NOMO-1 treated with dmso at 0.1 percent for 144 hours (cell line): ENCODE measurements around the gene CLCN5.

ENCODE experiments used
- DNase-seq: peaks from one replicate; lab custom pipeline; 2025; ENCODE audit not compliant: unreplicated experiment; lab: John Stamatoyannopoulos, UW

Gene CLCN5

GRCh38 chrX:50075630-50076339, 153.4 kb downstream of the CLCN5 start:
- peak; percentile 30 for DNase-seq

- no peak for DNase-seq
These were observed 159.0 kb downstream of the CLCN5 start for GRCh38 chrX:50081282-50081889.

- no peak for DNase-seq
These were observed 160.3 kb downstream of the CLCN5 start for GRCh38 chrX:50082741-50083140.

- no peak for DNase-seq
These were observed 166.2 kb downstream of the CLCN5 start for GRCh38 chrX:50088645-50089044.

- no peak for DNase-seq
These were observed 171.2 kb downstream of the CLCN5 start for GRCh38 chrX:50093625-50094024.

- DNase-seq, result no peak
These were observed 174.7 kb downstream of the CLCN5 start for GRCh38 chrX:50097071-50097470.

GRCh38 chrX:50098241-50098640, 175.8 kb downstream of the CLCN5 start:
- no peak for DNase-seq

GRCh38 chrX:50098749-50099148, 176.4 kb downstream of the CLCN5 start:
- DNase-seq, result no peak

GRCh38 chrX:50099331-50099730, 176.9 kb downstream of the CLCN5 start:
- no peak for DNase-seq

GRCh38 chrX:50100188-50100587, 177.8 kb downstream of the CLCN5 start:
- DNase-seq, result no peak

- no peak for DNase-seq
These were observed 180.8 kb downstream of the CLCN5 start for GRCh38 chrX:50103176-50103575.

GRCh38 chrX:50103866-50104566, 181.6 kb downstream of the CLCN5 start:
- no peak for DNase-seq

GRCh38 chrX:50106051-50106675, 183.8 kb downstream of the CLCN5 start:
- DNase-seq, result no peak

- no peak for DNase-seq
These were observed 185.1 kb downstream of the CLCN5 start for GRCh38 chrX:50107470-50107869.

GRCh38 chrX:50108264-50108663, 185.9 kb downstream of the CLCN5 start:
- DNase-seq, result no peak

GRCh38 chrX:50111742-50112141, 189.3 kb downstream of the CLCN5 start:
- no peak for DNase-seq

- DNase-seq, result no peak
These were observed 191.7 kb downstream of the CLCN5 start for GRCh38 chrX:50114113-50114512.

- peak; percentile 11 for DNase-seq
These were observed 193.6 kb downstream of the CLCN5 start for GRCh38 chrX:50115973-50116372.

GRCh38 chrX:50117476-50117875, 195.1 kb downstream of the CLCN5 start:
- DNase-seq, result peak; percentile 51

GRCh38 chrX:50125480-50125879, 203.1 kb downstream of the CLCN5 start:
- no peak for DNase-seq

- no peak for DNase-seq
These were observed 225.6 kb downstream of the CLCN5 start for GRCh38 chrX:50147972-50148371.
